Neural progenitor cell (in vitro differentiated cells): Measurements from ENCODE around the gene IL2RA. TPM values are rescaled to one million over a fixed set of nuclear protein-coding genes. Genes with fewer than 3 reads are reported as not detected.

ENCODE experiments used
- DNase-seq: peaks from one replicate; pipeline ENCODE4 v3.0.0-alpha.2; 2016; ENCODE audit warnings: low spot score
- H2AFZ ChIP-seq: fragments of 200-600 bp; sonication (generic); replicated peaks from 2 replicates; pipeline ENCODE4 v1.6.1; 2016; ENCODE audit warnings: antibody characterized with exemption
- H3F3A ChIP-seq: fragments of 200-600 bp; sonication (generic); 2 replicates; pipeline ENCODE4 v1.6.1; 2016; ENCODE audit warnings: antibody characterized with exemption, low read depth
- H3K27ac ChIP-seq: fragments of 200-600 bp; sonication (generic); 2 replicates; pipeline ENCODE4 v1.5.1; 2016; ENCODE audit warnings: mild to moderate bottlenecking
- H3K27me3 ChIP-seq: fragments of 200-600 bp; sonication (generic); 2 replicates; pipeline ENCODE4 v1.6.1; 2016; ENCODE audit warnings: mild to moderate bottlenecking, moderate library complexity
- H3K36me3 ChIP-seq: fragments of 200-600 bp; sonication (generic); 2 replicates; pipeline ENCODE4 v1.5.1; 2016
- H3K4me1 ChIP-seq: fragments of 200-600 bp; sonication (generic); 2 replicates; pipeline ENCODE4 v1.6.1; 2016; ENCODE audit warnings: mixed run types
- H3K4me2 ChIP-seq: fragments of 200-600 bp; sonication (generic); 2 replicates; pipeline ENCODE4 v1.6.1; 2016
- H3K4me3 ChIP-seq: fragments of 200-600 bp; sonication (generic); 2 replicates; pipeline ENCODE4 v1.5.1; 2016
- H3K79me2 ChIP-seq: fragments of 200-600 bp; sonication (generic); 2 replicates; pipeline ENCODE4 v1.6.1; 2016; ENCODE audit warnings: low read depth
- H3K9ac ChIP-seq: fragments of 200-600 bp; sonication (generic); 2 replicates; pipeline ENCODE4 v1.6.1; 2016
- H3K9me3 ChIP-seq: fragments of 200-600 bp; sonication (generic); 2 replicates; pipeline ENCODE4 v1.5.1; 2016; ENCODE audit warnings: low read depth
- H4K20me1 ChIP-seq: fragments of 200-600 bp; sonication (generic); 2 replicates; pipeline ENCODE4 v1.6.1; 2016; ENCODE audit warnings: low read depth
- H3K27ac Mint-ChIP-seq: 3 replicates; pipeline ENCODE4 v1.8.0; 2021; ENCODE audit warnings: mixed read lengths
- H3K27me3 Mint-ChIP-seq: 2 replicates; pipeline ENCODE4 v1.8.0; 2022; ENCODE audit warnings: low read depth, mild to moderate bottlenecking, inconsistent platforms, moderate library complexity, mixed read lengths; ENCODE audit not compliant: insufficient read depth
- H3K36me3 Mint-ChIP-seq: 3 replicates; pipeline ENCODE4 v1.8.0; 2021; ENCODE audit warnings: mixed read lengths
- H3K4me1 Mint-ChIP-seq: 3 replicates; pipeline ENCODE4 v1.8.0; 2021; ENCODE audit warnings: mixed read lengths
- H3K4me3 Mint-ChIP-seq: 3 replicates; pipeline ENCODE4 v1.8.0; 2021; ENCODE audit warnings: mild to moderate bottlenecking, moderate library complexity, mixed read lengths
- H3K9me3 Mint-ChIP-seq: 3 replicates; pipeline ENCODE4 v1.8.0; 2020; ENCODE audit warnings: mixed read lengths
- EZH2 ChIP-seq: fragments of 200-600 bp; sonication (generic); IDR thresholded peaks from 2 replicates; pipeline ENCODE4 v1.6.1; 2017; ENCODE audit warnings: antibody characterized with exemption, mild to moderate bottlenecking, moderate library complexity
- EZH2phosphoT487 ChIP-seq: fragments of 200-600 bp; sonication (generic); IDR thresholded peaks from 2 replicates; pipeline ENCODE4 v1.6.1; 2017; ENCODE audit warnings: antibody characterized with exemption
- total RNA-seq: library from RNA; depleted of rRNA; stranded (reverse); fragments of >200 nt; gene quantifications from 2 replicates; pipeline ENCODE4 v1.2.3, GENCODE V29; 2015; ENCODE audit warnings: low replicate concordance
- TF ChIP-seq, protein P1 (sequence below): fragments of 200-600 bp; sonication (generic); IDR thresholded peaks from 2 replicates; pipeline ENCODE4 v1.5.1; 2017; ENCODE audit warnings: antibody characterized with exemption, mild to moderate bottlenecking

The IL2RA gene
- total RNA-seq, 1 donor from 2014 or later, result not detected

DNA sequence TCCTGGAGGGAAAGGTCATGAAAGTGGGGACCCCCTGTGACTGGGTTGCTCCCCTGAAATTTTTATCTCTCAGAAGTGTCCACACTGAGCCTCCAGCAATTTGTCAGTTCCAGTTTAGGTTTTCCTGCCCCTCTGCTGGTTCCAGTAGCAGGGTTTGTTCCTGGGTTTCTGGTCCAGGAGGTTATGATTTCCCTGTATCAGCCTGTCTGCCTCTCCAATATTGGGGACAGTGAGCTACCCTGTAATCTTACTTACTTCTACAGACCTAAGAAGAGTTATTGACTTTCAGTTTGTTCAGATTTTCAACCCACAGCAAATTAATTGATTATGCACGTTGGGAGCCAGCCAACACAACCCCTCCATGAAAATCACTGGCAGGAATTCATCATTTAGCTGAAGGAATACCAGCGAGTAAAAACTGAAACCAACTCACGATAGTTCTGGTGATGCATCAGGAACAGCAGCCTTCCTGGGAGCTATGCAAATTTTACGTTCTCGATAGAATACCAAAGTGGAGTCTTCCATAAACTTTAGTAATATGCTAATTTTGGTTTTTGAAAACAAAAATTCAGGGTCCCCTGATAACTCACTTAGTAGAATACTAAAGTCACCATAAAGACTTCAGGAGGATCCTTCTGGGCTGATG lies 53.5 kb downstream of the IL2RA start:
- Mint-ChIP-seq H3K36me3 (no peaks in the 10 kb centered on the region), H3K9me3 (peaks cover 9% of the 10 kb centered on the region), H3K4me3 (no peak overlapping the region), H3K27me3 (peaks cover 4% of the 10 kb centered on the region), H3K4me1 (peaks cover 5% of the 10 kb centered on the region), H3K27ac (no peak overlapping the region)
- Histone ChIP-seq H3K4me2 (no peak overlapping the region), H3K36me3 (no peaks in the 10 kb centered on the region), H2AFZ (no peak overlapping the region), H3K9me3 (no peaks in the 10 kb centered on the region), H3K4me3 (no peak overlapping the region), H3K9ac (no peak overlapping the region), H3K27me3 (no peaks in the 10 kb centered on the region), H3K4me1 (no peaks in the 10 kb centered on the region), H3K27ac (no peak overlapping the region), H3K79me2 (no peaks in the 10 kb centered on the region), H4K20me1 (no peaks in the 10 kb centered on the region), H3F3A (no peaks in the 10 kb centered on the region)
- TF ChIP-seq, protein P1, sequence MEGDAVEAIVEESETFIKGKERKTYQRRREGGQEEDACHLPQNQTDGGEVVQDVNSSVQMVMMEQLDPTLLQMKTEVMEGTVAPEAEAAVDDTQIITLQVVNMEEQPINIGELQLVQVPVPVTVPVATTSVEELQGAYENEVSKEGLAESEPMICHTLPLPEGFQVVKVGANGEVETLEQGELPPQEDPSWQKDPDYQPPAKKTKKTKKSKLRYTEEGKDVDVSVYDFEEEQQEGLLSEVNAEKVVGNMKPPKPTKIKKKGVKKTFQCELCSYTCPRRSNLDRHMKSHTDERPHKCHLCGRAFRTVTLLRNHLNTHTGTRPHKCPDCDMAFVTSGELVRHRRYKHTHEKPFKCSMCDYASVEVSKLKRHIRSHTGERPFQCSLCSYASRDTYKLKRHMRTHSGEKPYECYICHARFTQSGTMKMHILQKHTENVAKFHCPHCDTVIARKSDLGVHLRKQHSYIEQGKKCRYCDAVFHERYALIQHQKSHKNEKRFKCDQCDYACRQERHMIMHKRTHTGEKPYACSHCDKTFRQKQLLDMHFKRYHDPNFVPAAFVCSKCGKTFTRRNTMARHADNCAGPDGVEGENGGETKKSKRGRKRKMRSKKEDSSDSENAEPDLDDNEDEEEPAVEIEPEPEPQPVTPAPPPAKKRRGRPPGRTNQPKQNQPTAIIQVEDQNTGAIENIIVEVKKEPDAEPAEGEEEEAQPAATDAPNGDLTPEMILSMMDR, result no peak
- TF ChIP-seq EZH2 (no peak), EZH2phosphoT487 (no peak)
- no peak for DNase-seq

DNA sequence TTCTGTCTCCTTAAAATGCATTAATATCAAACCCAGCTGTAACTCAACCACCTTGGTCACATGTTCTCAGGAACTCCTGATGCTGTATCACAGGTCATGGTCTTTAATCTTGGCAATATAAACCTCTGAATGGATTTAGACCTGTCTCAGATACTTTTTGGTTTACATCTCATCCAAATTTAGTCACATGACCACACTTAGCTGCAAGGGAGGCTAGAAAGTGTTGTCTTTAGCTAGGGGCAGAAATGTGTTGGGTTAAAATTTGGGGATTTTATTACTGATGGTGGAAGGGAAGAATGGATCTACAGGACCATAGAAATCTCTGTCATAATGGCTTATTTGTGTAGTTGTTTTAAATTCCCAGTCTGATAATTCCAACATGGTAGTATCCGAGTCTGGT lies 55.2 kb downstream of the IL2RA start:
- no peaks in the 10 kb centered on the region for H3K27me3 ChIP-seq
- no peak overlapping the region for H2AFZ ChIP-seq
- H4K20me1 ChIP-seq, result no peaks in the 10 kb centered on the region
- Mint-ChIP-seq H3K27ac (no peak overlapping the region), H3K36me3 (no peaks in the 10 kb centered on the region), H3K27me3 (peaks cover 4% of the 10 kb centered on the region), H3K4me3 (no peak overlapping the region), H3K4me1 (peaks cover 5% of the 10 kb centered on the region), H3K9me3 (peaks cover 9% of the 10 kb centered on the region)
- H3K9me3 ChIP-seq, result no peaks in the 10 kb centered on the region
- no peak overlapping the region for H3K27ac ChIP-seq
- no peaks in the 10 kb centered on the region for H3K4me1 ChIP-seq
- TF ChIP-seq EZH2 (no peak), EZH2phosphoT487 (no peak)
- TF ChIP-seq, protein P1, result no peak
- no peak overlapping the region for H3K4me3 ChIP-seq
- H3K79me2 ChIP-seq, result no peaks in the 10 kb centered on the region
- no peaks in the 10 kb centered on the region for H3F3A ChIP-seq
- H3K9ac ChIP-seq, result no peak overlapping the region
- no peaks in the 10 kb centered on the region for H3K36me3 ChIP-seq
- H3K4me2 ChIP-seq, result no peak overlapping the region
- no peak for DNase-seq

DNA sequence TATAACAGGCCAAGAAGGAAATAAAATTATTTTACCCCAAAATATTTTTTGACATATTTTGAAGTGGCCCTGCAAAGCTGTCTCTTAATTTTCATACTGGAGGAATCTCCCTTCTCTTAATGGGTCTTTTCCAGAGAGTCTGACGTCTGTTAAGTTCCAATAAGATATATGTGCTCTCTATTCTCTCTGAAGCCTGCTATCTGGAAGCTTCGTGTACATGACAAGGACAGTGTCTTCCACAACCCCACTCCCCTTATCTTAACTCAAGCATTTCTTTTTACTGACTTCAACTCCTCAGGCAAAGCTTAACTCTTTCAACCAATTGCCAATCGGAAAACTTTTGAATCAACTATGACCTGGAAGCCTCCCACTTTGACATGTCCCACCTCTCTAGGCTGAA lies 55.6 kb downstream of the IL2RA start:
- Mint-ChIP-seq H3K9me3 (peaks cover 9% of the 10 kb centered on the region), H3K36me3 (no peaks in the 10 kb centered on the region), H3K27ac (no peak overlapping the region), H3K4me1 (peaks cover 5% of the 10 kb centered on the region), H3K27me3 (peaks cover 4% of the 10 kb centered on the region), H3K4me3 (no peak overlapping the region)
- no peak overlapping the region for H3K4me2 ChIP-seq
- no peaks in the 10 kb centered on the region for H3K4me1 ChIP-seq
- H2AFZ ChIP-seq, result no peak overlapping the region
- no peaks in the 10 kb centered on the region for H4K20me1 ChIP-seq
- DNase-seq, result no peak
- no peaks in the 10 kb centered on the region for H3F3A ChIP-seq
- no peaks in the 10 kb centered on the region for H3K27me3 ChIP-seq
- no peaks in the 10 kb centered on the region for H3K79me2 ChIP-seq
- H3K4me3 ChIP-seq, result no peak overlapping the region
- H3K9ac ChIP-seq, result no peak overlapping the region
- TF ChIP-seq EZH2, result no peak
- TF ChIP-seq, protein P1, result no peak
- no peak for TF ChIP-seq EZH2phosphoT487
- H3K27ac ChIP-seq, result no peak overlapping the region
- H3K9me3 ChIP-seq, result no peaks in the 10 kb centered on the region
- no peaks in the 10 kb centered on the region for H3K36me3 ChIP-seq
